GM18517 (cell line): ENCODE measurements around the gene AIF1L.

Source experiments
- ATAC-seq: cut with Tn5 transposase; IDR thresholded peaks from one replicate; pipeline ENCODE4 v1.9.1; 2021; ENCODE audit warnings: mild to moderate bottlenecking, moderate library complexity; ENCODE audit not compliant: unreplicated experiment

The AIF1L gene

DNA sequence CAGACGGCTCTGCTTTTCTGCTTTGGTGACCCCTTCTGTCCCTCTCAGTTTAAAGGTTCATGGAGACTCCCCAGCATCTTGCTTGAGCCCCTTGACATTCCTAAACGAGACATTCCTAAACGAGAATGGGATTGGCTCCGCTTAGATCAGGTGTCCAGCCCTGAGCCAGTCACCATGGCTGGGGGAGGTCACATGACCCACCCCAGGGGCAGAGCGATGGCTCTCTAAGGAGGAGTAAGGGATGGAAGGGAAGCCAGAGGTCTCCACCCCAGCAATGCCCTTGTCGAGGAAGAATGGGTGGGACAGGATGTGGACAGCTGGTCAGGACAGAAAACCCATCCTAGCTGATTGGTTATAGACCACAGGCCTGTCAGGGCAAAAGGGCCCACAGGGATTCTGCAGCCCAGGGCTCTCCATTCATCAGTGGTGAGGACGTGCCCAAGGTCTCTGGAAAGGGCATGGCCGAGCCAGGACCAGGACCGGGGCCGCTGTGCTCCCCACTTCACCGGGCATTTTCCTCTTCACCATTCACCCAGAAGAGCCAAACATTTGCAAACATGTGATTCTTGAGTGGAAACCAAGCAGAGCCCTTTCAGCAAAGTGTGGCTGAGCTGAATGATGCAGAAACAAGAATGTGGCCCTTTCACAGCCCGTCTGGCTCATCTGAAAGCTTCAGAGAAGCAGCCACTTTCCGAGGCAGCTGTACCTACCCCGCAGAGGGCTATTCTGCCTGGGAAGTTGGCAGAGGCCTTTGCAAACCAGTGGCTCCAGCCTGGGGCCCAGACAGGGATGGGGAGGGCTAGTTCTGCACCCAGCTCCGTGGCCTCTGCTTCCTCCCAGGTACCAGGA, 19.8 kb upstream of the AIF1L start:
- ATAC-seq: no peak

DNA sequence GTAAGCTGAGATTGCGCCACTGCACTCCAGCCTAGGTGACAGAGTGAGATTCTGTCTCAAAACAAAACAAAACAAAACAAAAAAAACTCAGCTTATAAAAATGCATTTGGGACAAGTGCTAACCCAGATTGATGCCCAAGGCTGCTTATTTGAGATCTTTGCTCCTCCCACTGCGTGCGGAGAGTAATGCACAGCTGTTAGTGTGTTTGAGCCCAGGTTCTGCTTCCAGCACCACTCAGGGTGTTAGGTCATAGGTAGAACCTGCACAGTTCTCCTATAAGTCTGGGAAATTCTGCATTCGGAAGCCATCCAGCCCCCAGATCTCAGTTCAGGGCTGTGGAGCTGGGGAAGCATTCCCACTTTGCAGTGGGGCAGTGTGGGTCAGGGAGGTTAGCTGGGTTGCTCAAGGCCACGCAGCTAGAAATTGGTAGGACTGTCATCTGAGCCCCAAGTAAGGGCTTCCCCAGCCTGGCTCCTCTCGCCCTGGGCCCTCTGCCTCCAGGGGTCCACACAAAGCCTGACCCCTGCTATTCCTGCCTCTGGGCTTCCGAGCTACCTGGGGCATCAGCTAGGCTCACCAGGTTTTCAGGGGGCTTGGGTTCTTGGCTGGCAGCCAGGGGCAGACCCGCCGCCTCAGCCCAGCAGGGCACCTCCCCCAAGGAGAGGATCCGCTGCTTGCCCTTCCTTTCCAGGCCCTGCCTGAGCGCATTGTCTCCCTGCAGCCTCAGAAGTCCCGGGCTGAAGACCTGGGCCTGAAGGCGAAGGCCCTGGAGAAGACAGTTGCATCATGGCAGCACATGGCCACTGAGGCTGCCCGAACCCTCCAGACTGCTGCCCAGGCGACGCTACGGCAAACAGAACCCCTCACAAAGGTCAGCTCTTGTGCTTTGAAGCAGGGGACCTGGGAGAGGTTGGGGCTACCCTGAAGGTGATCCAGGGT, 17.6 kb upstream of the AIF1L start:
- ATAC-seq: no peak

DNA sequence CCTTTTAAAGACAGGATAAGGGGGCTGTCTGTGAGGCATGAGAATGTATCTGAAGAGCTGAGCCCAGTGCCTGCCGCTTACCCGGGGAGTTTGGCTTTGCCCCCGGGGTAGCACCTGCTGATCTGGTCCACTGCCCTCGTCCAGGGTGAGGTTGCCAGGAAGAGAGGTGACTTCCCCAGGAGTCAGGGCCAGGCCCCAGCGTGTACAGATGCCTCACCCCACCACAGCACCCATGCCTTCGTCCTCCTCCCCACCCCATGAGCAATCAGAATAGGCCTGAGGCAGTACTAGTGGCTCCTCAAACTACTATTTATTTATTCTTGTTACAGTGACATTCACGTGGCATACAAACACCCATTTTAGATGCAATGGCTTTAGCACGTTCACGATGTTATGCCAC, 15.7 kb upstream of the AIF1L start:
- no peak for ATAC-seq

DNA sequence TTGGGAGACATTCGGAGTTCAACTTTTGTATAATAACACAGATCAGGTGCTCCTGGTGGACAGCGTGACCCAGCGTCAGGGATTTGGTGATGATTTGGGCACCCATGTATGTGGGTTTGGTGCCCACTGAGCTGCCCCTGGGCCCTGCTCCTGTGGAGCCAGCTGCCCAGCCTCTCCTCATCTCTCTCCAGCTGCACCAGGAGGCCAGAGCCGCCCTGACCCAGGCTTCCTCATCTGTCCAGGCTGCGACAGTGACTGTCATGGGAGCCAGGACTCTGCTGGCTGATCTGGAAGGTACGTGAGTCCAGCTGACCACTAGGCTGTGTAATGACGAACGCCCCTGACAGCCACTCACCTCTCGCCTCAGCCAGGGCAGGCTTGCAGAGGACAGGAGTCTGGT, 14.5 kb upstream of the AIF1L start:
- no peak for ATAC-seq

DNA sequence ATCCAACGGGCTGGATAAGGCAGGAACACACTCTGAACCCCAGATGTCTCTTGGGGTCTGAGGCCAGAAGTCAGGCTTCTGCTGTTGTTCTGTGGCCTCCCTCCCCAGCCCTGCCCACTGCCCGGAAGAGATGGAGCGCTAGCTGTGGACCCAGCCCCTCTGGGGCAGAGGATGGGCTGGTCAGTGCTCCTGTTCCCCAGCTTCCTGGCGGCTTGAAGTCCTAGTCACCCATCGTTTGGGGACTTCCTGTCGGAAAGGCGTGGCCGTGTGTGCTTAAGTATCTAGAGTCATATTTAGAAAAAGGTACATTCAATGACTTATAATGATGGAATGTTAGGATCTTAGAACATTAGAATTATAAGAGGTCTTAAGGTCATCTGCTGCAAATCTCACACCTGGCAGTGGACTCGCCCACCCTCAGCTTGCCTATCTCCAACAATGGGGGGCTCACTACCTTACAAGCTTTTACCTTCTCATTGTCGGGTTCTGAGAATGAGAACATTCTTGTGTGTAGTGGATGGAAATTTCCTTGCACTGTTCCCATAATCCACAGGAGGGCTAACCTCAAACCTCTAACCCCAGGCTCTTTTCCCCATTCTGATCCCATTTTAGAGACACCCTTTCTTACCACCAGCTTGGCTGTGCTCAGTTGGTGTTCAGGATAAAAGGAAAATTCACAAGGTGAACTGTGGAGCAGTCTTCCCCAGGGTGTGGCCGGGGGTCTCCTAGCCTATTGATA, 13.4 kb upstream of the AIF1L start:
- ATAC-seq: no peak

DNA sequence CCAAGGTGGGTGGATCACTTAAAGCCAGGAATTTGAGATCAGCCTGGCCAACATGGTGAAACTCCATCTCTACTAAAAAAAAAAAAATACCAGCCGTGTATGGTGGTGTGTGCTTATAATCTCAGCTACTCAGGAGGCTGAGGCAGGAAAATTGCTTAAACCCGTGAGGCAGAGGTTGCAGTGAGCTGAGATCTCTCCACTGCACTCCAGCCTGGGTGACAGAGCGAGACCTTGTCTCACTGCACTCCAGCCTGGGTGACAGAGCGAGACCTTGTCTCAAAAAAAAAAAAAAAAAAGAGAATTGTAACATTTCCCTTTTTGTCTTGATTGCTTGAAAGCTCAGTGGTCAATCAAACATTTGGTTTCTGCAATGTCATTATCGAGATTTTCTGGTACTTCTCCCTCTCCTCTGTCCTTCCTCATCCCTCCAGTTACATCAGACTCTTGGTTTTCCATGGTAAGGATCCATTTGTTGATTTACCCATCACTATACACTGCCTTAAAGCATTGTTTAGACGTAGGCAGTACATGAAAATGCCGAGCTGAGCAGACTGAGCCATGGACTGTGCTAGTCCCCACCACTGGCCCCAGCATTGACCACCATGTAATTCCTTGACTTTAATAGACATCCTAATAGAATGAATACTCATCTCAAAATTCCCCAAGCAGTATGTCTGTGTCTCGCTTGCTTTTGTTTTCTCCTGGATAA, 11.5 kb upstream of the AIF1L start:
- no peak for ATAC-seq

DNA sequence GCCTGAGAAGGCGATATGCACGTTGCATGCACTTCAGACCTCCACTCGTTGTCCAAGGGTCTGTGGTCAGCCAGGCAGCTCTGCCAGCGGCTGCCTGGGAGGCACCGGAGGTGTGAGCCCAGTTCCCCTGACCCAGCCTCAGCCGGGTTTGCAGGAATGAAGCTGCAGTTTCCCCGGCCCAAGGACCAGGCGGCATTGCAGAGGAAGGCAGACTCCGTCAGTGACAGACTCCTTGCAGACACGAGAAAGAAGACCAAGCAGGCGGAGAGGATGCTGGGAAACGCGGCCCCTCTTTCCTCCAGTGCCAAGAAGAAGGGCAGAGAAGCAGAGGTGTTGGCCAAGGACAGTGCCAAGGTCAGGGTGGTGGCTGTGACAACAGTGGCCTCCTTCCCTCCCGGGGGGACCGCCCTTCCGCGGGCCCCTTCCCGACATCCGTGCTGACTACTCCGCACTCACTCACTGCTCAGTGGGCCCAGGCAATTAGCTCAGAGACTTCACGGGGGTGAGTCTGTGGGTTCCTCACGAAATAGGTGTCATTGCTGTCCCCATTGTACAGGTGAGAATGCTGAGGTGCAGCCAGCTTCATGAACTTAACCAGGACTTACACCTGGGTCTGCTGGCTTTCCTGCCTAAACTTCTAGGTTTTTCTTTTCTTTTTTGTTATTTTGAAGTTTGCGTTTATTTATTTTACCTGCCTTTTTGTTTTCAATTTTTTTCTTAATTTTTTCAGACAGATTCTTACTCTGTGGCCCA, 10.8 kb upstream of the AIF1L start:
- ATAC-seq: no peak

DNA sequence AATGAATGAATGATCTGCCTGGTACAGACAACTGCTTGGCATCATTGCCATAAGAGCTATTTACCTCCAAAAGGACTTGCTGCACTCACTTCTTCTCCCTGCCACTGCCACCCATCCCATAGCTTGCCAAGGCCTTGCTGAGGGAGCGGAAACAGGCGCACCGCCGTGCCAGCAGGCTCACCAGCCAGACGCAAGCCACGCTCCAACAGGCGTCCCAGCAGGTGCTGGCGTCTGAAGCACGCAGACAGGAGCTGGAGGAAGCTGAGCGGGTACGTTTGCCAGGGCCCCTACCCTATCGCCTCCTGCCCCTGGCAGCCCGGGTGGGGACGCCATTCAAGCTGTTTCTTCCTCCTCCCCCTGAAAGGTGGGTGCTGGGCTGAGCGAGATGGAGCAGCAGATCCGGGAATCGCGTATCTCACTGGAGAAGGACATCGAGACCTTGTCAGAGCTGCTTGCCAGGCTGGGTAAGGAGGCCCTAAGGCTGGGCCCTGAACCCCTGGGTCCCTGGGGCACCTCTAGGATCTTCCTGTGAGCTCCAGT, 8.9 kb upstream of the AIF1L start:
- ATAC-seq: no peak

DNA sequence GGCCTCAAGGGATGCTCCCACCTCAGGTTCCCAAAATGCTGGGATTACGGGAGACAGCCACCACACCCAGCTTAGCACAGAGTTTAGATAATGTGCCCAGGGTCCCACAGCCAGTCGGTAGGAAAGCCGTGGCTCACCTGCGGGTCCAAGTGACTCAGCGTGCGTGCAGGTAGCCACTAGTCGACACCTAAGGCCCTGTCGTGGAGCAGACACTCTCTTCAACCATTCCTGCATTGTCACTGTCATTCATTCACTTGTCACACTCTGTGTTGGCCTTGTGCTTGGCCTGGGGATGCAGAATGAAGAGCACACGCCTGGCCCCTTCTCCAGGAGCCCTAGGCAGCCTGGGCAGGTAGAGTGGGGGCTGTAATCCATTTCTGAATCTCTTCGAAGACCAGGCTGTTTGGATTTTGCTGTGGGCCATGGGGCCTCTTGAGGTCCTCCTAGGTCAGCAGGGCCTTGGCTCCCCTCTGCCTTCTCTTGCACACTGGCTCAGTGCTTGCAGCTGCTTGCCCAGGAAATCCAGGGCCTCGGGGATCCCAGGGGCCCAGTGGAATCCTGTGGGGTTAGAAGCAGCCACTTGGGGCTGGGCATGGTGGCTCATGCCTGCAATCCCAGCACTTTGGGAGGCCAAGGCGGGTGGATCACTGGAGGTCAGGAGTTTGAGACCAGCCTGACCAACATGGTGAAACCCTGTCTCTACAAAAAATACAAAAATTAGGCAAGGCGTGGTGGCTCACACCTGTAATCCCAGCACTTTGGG, 6.1 kb upstream of the AIF1L start:
- no peak for ATAC-seq

DNA sequence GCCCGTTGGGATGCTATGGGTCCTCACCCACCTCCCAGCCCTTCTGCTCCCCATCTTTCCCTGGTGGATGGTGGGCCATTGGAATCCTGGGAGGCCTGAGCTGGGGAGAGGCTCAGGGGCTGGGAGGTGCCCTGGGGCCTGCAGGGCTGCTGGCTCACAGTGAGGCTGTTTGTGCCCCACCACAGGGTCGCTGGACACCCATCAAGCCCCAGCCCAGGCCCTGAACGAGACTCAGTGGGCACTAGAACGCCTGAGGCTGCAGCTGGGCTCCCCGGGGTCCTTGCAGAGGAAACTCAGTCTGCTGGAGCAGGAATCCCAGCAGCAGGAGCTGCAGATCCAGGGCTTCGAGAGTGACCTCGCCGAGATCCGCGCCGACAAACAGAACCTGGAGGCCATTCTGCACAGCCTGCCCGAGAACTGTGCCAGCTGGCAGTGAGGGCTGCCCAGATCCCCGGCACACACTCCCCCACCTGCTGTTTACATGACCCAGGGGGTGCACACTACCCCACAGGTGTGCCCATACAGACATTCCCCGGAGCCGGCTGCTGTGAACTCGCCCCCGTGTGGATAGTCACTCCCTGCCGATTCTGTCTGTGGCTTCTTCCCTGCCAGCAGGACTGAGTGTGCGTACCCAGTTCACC, 4.9 kb upstream of the AIF1L start:
- ATAC-seq: no peak

DNA sequence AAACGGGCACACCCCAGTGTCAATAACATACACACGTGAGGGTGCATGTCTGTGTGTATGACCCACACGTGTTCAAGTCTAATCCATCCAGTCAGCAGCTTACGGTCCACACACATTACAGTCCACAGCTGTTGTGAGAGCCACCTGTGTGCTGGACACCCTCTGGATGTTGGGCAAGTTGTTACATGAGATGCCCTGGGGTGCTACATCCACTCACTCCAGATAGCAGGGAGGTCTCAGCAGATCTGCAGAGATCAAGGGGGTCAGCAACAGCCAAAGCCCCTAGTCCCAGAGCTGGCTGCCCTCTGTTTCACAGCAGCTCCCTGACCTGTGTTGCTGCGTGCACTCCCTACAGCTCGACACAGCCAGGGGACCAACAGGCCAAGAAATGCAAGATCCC, 4.3 kb upstream of the AIF1L start:
- no peak for ATAC-seq

DNA sequence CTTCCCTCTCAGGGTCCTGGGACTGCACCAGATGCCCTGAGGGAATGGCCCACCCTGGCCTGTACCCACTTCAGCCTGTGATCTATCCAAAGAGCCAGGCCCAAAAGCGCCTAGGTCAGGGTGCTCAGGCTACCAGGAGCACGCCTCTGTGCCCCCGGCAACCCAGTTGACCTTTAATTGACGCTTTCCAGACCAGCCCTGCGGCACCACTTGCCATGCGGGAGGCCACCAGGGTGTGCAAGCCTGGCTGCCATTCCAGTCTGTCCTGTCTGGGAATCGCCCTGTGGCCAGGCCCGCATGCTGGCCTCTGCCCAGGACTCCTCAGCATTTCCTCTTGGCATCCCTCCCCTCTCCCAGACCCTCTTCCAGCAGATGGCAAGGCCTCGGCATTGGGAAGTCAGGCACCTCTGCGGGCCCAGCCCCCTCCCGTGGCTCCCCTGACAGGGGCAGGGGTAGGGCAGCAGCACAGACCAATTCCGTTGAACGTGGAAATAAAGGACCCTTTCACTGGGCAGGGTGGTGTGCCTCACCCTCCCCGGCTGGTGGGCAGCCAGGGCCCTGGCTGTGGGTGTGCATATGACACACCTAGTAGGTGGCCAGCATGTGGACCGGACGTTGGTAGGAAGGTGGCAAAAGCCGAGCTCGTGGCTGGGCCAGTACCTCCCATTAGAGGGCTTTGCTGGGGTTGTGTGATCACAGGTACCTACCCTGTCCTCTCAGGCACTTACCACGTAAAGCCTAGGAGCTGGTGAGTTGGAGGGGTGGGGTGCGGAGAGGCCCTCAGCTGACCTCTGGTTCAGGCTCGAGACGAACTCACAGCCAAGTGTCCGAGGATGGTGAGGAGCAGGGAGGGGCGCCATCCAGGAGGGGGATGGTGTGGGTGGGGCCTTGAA, 3.5 kb upstream of the AIF1L start:
- no peak for ATAC-seq

DNA sequence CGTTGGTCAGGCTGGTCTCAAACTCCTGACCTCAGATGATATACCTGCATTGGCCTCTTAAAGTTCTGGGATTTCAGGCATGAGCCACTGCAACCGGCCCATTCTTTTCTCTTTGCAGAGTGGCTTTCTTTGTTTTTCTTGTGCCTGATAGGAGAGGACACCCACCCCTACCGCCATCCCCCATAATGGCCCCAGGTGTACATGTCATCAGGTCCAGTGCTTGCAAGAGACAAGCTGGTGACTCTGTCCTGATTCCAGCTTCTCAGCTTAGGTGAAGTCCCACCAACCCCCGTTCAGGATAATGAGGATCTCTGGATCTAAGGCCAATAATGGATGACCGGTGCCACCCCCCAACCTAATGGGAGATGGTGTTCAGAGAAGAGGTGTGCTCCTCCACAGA, 2.3 kb upstream of the AIF1L start:
- no peak for ATAC-seq

DNA sequence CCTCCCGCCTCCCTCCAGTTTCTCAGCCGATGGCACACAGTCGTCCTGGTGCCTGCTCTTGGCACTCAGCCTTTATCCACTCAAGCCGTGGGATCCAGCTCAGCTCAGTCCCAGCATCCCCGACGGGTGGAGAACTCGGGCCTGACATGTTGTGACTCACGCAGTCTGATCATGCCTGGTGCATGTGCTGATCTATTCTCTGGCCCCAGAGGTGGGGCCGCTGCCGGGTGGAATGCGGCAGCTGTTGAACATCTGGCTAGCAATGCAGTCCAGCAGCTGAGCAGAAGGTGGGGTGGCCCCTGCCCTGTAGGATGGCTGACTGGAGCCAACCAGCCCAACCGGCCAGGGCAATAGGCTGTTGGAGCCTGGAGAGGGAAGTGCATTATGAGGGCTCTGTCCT, 1.7 kb upstream of the AIF1L start:
- no peak for ATAC-seq

DNA sequence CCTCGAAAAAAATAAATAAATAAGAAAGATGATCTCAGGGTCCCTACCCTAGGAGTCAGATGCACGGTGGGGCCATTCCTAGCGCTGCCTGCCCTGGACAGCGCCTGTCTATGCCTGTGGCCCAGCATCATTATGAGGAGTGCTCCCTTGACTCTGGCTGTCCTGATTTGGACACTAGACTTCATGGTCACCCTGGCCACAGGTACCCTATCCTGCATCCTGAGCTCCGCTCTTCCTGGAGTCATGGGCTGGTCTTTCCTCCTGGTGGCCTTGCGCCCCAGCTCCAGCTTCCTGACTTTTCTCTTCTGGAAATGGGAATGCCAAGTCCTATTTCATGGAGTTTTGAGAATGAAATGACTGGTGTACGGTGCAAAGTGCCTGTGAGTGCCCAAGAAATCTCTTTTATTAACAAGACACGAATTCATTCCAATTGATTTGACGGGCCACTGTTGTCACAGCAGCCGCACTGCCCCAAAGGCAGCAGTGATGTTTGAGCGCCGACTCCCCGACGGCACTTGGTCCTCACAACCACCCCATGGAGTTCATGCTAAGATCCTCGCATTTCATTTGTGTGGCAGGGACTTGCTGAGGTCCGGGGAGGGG, 564 bp upstream of the AIF1L start:
- ATAC-seq: no peak

DNA sequence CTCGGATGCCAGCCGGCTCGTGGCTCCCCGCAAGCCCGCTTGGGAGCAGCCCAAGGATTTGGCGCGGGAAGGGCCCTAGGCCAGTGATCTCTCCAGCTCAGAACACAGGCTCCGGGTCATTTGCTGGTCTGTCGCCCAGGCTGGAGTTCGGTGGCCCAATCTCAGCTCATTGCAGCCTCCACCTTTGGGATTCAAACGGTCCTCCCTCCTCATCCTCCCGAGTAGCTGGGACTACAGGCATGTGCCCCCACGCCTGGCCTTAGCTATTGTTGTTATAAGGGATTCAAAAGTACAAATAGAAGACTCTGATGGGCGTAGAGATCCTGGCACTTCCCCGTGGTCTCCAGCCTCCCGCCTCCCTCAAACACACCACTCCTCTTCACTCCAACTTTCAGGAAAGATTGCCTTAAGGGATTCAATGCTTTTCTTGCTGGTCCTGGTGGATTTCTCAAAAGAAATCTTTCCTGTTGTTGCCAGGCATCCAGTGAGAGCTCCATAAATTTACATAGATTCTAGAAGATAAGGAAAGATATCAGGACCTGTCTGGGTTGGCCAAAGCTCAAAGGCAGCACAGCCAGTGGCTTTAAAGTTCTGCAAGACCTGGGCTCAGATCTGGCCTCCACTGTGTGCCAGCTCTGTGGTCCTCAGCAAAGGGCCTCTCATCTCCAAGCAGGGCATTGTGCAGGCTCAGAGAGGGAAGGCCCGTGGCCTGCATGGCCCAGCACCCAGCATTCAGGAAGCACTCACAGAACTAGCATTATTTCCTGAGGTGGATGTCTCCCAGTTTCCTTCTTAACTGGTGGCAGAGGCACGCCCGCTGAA, 1.0 kb downstream of the AIF1L start:
- no peak for ATAC-seq
